Fibroblast of lung (primary cell): ENCODE results near the gene TMEM123.

Experiments used
- CTCF ChIP-seq, 2 donors: IDR thresholded peaks in 1 of 2; conservative IDR thresholded peaks in 1 of 2; 1 replicate in 1 of 2; 2 replicates in 1 of 2; pipeline ENCODE4 v1.5.1; 2011 to 2012; ENCODE audit warnings: low read length in 2 of 2, control low read depth in 1 of 2, inconsistent platforms in 1 of 2, low read depth in 1 of 2, mild to moderate bottlenecking in 1 of 2
- EZH2 ChIP-seq: IDR thresholded peaks from 2 replicates; pipeline ENCODE4 v1.5.1; 2012; ENCODE audit warnings: low read length, control low read depth, mild to moderate bottlenecking; ENCODE audit errors: missing control alignments

GRCh38 chr11:102438311-102439062 is 14.1 kb downstream of the TMEM123 start:
- TF ChIP-seq CTCF (conservative IDR thresholded peaks at IDR 0.05 in 1 of 2, IDR thresholded peaks at IDR 0.05 in 1 of 2; ENCODE audit: low read depth in 1 of 2, low read length in 2 of 2) (no peak), EZH2 (no peak)
